ENCODE data around the gene ZNF32.

- no peak for TF ChIP-seq CTCF (IDR thresholded peaks at IDR 0.05; ENCODE audit: insufficient read depth, low read length, poor library complexity, severe bottlenecking)
- TF ChIP-seq EZH2phosphoT487 (conservative IDR thresholded peaks at IDR 0.05; ENCODE audit: low read length) = no peak
Measured at GRCh38 chr10:43666552-43666951, 17.9 kb upstream of the ZNF32 start.
